K562 treated with DMSO at 1 percent for 24 hours (cell line): ENCODE data around the gene NFKBIL1. TPM values are rescaled to one million over a fixed set of nuclear protein-coding genes. Genes with fewer than 3 reads are reported as not detected.

Experiments
- total RNA-seq: library from RNA; unstranded; fragments of 300-600 nt; gene quantifications from 2 replicates; pipeline ENCODE4 v1.2.3, GENCODE V29; 2022; ENCODE audit warnings: low read depth; ENCODE audit not compliant: insufficient read depth

Gene NFKBIL1, protein sequence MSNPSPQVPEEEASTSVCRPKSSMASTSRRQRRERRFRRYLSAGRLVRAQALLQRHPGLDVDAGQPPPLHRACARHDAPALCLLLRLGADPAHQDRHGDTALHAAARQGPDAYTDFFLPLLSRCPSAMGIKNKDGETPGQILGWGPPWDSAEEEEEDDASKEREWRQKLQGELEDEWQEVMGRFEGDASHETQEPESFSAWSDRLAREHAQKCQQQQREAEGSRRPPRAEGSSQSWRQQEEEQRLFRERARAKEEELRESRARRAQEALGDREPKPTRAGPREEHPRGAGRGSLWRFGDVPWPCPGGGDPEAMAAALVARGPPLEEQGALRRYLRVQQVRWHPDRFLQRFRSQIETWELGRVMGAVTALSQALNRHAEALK
- total RNA-seq: 78.2 and 92.3 TPM in 2 replicates

DNA sequence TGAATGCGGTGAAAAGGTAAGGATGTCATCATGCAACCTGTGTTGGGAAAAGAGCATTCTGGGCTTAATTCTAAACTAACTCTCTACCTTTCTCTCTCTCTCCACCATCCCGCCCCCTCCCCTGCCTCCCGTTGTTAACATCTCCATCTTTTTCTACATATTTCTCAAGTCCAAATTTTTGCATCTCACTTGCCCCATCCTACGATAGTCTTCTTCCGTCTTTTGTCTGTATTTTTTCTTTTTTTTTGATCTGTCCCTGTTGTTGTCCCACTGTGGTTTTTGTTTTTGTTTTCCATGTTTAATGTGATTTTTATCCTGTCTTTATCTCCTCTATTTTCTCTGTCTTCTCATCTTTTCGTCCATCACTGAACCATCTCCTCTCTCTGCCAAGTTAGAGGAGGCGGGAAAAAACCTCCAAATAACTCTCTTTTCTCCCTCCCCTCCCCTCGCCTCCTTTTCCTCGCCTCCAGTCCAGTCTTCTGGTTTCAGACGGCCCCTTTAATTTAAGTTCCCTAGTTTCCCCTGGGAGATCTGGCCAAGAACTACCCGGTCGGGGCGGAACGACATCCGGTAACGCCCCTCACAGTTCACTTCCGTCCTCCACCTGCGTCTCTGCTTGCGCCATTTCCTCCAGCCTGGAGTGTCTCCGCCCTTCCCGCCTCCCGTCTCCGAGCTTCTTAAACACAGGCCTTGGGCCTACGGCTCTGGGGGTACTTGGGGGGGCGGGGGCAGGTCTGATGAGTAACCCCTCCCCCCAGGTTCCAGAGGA is at the start of gene NFKBIL1:
Gene NFKBIL1, plus strand, starts transcription at position 651 of the 769 bp plus-strand sequence. Its CDS starts 87 bp downstream, at position 738.

DNA sequence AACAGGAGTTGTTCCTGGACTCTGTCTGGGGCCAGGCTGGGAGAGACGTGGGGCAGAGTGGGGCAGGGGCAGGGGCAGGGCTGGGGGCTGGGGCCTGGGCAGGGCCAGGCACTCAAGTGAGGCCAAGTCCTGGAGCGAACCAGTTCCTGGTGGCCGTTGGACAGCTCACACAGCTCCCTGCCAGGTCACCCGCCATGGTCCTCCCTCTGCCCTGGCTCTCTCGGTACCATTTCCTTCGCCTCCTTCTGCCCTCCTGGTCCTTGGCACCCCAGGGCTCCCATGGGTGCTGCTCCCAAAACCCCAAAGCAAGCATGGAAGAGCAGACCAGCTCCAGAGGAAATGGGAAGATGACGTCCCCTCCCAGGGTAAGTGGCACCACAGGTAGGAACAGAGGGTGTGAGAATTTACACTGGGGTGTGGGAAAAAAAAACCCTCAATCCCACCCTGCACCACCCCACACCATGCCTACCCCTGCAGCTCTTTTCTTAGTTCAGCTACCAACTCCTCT is 18.5 kb upstream of the NFKBIL1 start, which contains the start of gene MCCD1:
Gene MCCD1, plus strand, starts transcription at position 142 of the 508 bp plus-strand sequence. Its CDS starts 53 bp downstream, at position 195.

DNA sequence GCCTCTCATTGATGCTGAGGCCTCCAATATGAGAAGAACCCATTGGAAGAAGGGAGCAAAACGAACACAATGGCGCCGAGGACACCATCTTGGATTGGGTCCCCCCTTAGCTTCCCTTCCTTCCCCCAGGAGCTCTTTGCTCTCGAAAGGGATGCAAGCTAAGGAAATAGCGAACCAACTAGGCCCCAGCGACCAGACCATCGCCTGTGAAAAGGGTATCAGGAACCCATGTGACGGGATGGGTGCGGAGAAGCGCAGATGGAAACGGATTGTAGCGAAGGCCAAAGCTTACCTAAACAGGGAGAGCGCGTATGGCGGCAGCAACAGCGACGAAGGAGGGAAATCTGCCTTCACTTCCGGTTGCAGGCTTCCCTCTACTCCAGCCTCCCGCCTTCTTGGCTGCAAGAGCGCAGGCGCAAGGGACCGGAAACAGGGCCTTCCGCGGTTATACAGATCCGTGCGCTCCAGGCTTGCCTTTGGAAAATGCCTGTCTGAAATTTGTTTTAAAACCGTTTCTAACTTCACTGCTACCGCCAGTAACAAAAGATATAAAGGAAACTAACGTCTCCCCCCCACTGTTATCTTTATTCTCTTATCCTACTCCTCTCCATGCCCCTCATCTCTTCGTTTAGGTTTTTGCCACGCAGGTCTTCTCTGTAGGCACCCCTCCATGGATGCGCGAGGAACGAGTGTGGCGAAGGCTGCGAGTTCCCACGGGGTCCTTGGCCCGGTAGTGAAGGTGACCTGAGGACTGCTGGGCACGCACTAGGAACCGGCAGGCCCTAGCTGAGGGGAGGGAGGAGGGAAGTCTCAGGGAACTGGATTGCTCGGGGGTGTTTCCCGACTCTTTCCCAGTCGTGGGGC is 5.5 kb upstream of the NFKBIL1 start, which contains the start of gene DDX39B:
Gene DDX39B, minus strand, starts transcription at position 346 of the 864 bp plus-strand sequence. CDS start 1,471 bp downstream, outside the sequence.

DNA sequence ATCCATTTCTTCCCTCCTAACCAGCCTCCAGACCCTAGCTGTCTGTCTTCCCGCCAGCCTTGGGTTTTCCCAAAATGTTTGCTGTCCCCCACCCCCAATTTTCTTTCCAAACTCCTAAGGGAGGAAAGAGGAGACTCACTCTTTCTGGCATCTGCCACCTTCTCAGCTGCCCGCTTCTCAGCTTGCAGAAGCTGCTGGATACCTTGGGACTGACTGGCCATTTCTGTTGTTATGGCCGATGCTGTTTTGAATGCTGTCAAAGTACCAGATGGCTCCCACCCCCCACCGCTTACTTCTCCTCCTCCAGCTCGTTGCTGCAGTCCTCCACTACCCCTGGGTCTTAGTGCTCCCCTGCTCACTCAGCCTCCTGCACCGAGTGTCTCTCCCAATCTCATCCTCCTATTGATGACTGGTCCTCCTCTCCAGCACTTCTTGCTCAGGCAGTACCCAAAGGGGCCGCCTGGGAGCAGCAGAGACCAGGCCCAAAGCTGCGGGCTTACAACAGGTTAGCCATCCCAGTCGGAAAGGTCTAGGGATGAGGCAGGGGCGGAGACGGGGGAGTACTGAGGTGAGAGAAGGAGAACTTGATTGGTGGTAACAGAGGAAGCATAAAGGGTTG is 960 bp upstream of the NFKBIL1 start, which contains the start of gene ATP6V1G2:
Gene ATP6V1G2, minus strand, starts transcription at position 270 of the 619 bp plus-strand sequence. Its CDS starts 49 bp downstream, at position 221.

DNA sequence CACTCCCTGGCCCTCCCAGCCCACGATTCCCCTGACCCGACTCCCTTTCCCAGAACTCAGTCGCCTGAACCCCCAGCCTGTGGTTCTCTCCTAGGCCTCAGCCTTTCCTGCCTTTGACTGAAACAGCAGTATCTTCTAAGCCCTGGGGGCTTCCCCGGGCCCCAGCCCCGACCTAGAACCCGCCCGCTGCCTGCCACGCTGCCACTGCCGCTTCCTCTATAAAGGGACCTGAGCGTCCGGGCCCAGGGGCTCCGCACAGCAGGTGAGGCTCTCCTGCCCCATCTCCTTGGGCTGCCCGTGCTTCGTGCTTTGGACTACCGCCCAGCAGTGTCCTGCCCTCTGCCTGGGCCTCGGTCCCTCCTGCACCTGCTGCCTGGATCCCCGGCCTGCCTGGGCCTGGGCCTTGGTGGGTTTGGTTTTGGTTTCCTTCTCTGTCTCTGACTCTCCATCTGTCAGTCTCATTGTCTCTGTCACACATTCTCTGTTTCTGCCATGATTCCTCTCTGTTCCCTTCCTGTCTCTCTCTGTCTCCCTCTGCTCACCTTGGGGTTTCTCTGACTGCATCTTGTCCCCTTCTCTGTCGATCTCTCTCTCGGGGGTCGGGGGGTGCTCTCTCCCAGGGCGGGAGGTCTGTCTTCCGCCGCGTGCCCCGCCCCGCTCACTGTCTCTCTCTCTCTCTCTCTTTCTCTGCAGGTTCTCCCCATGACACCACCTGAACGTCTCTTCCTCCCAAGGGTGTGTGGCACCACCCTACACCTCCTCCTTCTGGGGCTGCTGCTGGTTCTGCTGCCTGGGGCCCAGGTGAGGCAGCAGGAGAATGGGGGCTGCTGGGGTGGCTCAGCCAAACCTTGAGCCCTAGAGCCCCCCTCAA is 24.9 kb downstream of the NFKBIL1 start, which contains the start of gene LTA:
Gene LTA, plus strand, starts transcription at position 249 of the 871 bp plus-strand sequence. Its CDS starts 454 bp downstream, at position 703.

DNA sequence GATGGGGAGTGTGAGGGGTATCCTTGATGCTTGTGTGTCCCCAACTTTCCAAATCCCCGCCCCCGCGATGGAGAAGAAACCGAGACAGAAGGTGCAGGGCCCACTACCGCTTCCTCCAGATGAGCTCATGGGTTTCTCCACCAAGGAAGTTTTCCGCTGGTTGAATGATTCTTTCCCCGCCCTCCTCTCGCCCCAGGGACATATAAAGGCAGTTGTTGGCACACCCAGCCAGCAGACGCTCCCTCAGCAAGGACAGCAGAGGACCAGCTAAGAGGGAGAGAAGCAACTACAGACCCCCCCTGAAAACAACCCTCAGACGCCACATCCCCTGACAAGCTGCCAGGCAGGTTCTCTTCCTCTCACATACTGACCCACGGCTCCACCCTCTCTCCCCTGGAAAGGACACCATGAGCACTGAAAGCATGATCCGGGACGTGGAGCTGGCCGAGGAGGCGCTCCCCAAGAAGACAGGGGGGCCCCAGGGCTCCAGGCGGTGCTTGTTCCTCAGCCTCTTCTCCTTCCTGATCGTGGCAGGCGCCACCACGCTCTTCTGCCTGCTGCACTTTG is 28.0 kb downstream of the NFKBIL1 start, which contains the start of gene TNF:
Gene TNF, plus strand, starts transcription at position 231 of the 567 bp plus-strand sequence. Its CDS starts 177 bp downstream, at position 408.

DNA sequence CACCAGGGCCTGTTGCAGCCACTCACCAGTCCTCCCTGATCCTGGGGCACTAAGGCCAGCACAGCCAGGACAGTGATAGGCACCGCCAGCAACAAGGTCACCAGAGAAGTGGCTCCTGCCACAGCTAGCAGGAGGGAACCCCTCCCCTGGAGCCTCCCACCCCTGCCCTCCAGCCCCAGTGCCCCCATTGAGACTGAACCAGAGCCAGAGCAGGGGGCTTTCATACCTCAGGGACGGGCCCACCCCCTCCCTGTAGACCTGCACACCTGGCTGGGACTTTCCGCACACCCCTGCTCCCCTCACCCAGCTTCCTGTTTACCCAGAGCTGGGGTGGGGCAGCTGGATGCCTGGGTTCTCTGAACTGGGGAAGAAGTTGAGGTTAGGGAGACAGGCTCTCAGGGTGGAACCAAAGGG is 34.8 kb downstream of the NFKBIL1 start, which contains the start of gene LTB:
Gene LTB, minus strand, starts transcription at position 195 of the 414 bp plus-strand sequence. Its CDS starts 7 bp downstream, at position 188.

DNA sequence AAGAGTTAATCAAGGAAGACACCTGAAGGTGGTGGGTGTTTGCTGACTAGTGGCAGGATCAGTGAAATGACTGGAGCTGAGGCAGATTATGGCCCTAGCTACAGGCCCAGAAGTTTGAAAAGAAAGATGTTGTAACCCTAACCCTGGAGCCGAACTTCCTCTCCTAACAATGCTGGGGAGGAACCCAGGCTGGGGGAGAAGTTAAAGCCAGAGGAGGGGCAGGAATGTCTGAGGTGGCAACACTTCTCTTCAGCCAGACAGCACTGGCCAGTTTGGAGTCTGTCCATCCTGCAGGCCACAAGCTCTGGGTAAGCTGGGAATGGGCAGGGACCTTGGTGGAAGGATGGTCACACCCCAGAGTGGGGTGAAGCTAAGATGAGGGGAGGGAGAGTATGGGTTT is 38.6 kb downstream of the NFKBIL1 start, which contains the start of gene LST1:
Gene LST1, plus strand, starts transcription at position 270 of the 400 bp plus-strand sequence. CDS start 1,023 bp downstream, outside the sequence.

Other genes starting within 250 kb of the NFKBIL1 start
- gene HLA-B, start 190.4 kb upstream of the NFKBIL1 start, total RNA-seq: 11.8 and 12.1 TPM in 2 replicates
- gene MICA, start 144.0 kb upstream of the NFKBIL1 start, total RNA-seq: 27.3 and 32.0 TPM in 2 replicates
- gene MICB, start 49.5 kb upstream of the NFKBIL1 start, total RNA-seq: 27.4 and 28.7 TPM in 2 replicates
- not detected in 2 replicates for gene MCCD1, start 18.6 kb upstream of the NFKBIL1 start, total RNA-seq
- 156 and 175 TPM in 2 replicates for gene DDX39B, start 5.6 kb upstream of the NFKBIL1 start, total RNA-seq
- gene ATP6V1G2, start 1.0 kb upstream of the NFKBIL1 start, total RNA-seq: not detected in 2 replicates
- 0.42 TPM in 1 of 2 replicates, not detected in the other for gene LTA, start 24.7 kb downstream of the NFKBIL1 start, total RNA-seq
- gene TNF, start 28.0 kb downstream of the NFKBIL1 start, total RNA-seq: 0.32 and 0.80 TPM in 2 replicates
- gene LTB, start 34.8 kb downstream of the NFKBIL1 start, total RNA-seq: 2.1 TPM in 1 of 2 replicates, not detected in the other
- 1.2 and 4.7 TPM in 2 replicates for gene LST1, start 38.7 kb downstream of the NFKBIL1 start, total RNA-seq
- 1.8 and 2.2 TPM in 2 replicates for gene NCR3, start 45.4 kb downstream of the NFKBIL1 start, total RNA-seq
- gene AIF1, start 67.6 kb downstream of the NFKBIL1 start, total RNA-seq: 8.9 and 11.5 TPM in 2 replicates
- 276 and 279 TPM in 2 replicates for gene PRRC2A, start 73.1 kb downstream of the NFKBIL1 start, total RNA-seq
- gene BAG6, start 105.1 kb downstream of the NFKBIL1 start, total RNA-seq: 470 and 501 TPM in 2 replicates
- 5.6 and 8.4 TPM in 2 replicates for gene APOM, start 108.3 kb downstream of the NFKBIL1 start, total RNA-seq
- gene C6orf47, start 113.2 kb downstream of the NFKBIL1 start, total RNA-seq: 42.1 and 44.2 TPM in 2 replicates
- gene GPANK1, start 117.4 kb downstream of the NFKBIL1 start, total RNA-seq: 62.9 and 68.1 TPM in 2 replicates
- 569 and 630 TPM in 2 replicates for gene CSNK2B, start 118.5 kb downstream of the NFKBIL1 start, total RNA-seq
- gene LY6G5B, start 122.4 kb downstream of the NFKBIL1 start, total RNA-seq: 4.5 and 6.0 TPM in 2 replicates
- gene LY6G5C, start 133.5 kb downstream of the NFKBIL1 start, total RNA-seq: 0.45 TPM in 1 of 2 replicates, not detected in the other
- 104 and 110 TPM in 2 replicates for gene ABHD16A, start 155.7 kb downstream of the NFKBIL1 start, total RNA-seq
- not detected in 2 replicates for gene LY6G6F, start 159.3 kb downstream of the NFKBIL1 start, total RNA-seq
- not detected in 2 replicates for gene LY6G6D, start 167.7 kb downstream of the NFKBIL1 start, total RNA-seq
- gene LY6G6C, start 174.1 kb downstream of the NFKBIL1 start, total RNA-seq: not detected in 2 replicates
- not detected in 2 replicates for gene MPIG6B, start 175.8 kb downstream of the NFKBIL1 start, total RNA-seq
- gene DDAH2, start 181.7 kb downstream of the NFKBIL1 start, total RNA-seq: 60.3 and 69.2 TPM in 2 replicates
- gene CLIC1, start 188.9 kb downstream of the NFKBIL1 start, total RNA-seq: 1,325 and 1,384 TPM in 2 replicates
- 31.2 and 34.8 TPM in 2 replicates for gene MSH5, start 192.4 kb downstream of the NFKBIL1 start, total RNA-seq
- 4.5 and 5.1 TPM in 2 replicates for gene SAPCD1, start 215.0 kb downstream of the NFKBIL1 start, total RNA-seq
- gene VWA7, start 229.7 kb downstream of the NFKBIL1 start, total RNA-seq: 5.7 and 7.6 TPM in 2 replicates
- gene VARS1, start 248.1 kb downstream of the NFKBIL1 start, total RNA-seq: 128 and 134 TPM in 2 replicates